K562 (cell line): Measurements from ENCODE around the gene BOC. TPM values are rescaled to one million over a fixed set of nuclear protein-coding genes. Genes with fewer than 3 reads are reported as not detected.

Source experiments
- ATAC-seq: fragments of 200-7000 bp; cut with Tn5 transposase; 3 replicates; pipeline ENCODE4 v1.9.1; 2020; ENCODE audit warnings: moderate library complexity
- BruUV-seq: library from RNA; stranded (reverse); fragments of 400-500 nt; replicated peaks from 2 replicates; lab custom pipeline; 2021; lab: Mats Ljungman, UMichigan
- CTCF ChIA-PET: fragments of 300-600 bp; formaldehyde crosslinking; extraction: SDS; loops from one replicate; lab custom pipeline; 2021; ENCODE audit warnings: low intra/inter-chr PET ratio; lab: Yijun Ruan, JAX
- POLR2A ChIA-PET: fragments of 300-600, 350-650 bp; sonication (Branson Sonifier 250); formaldehyde crosslinking; extraction: SDS; loops from one replicate; lab custom pipeline; 2021; ENCODE audit warnings: antibody characterized with exemption, inconsistent platforms; lab: Yijun Ruan, JAX
- DNase-seq, 4 experiments: peaks; one replicate each; pipeline versions ENCODE4 v3.0.0 to v3.0.0-alpha.2; 2011 to 2018; ENCODE audit warnings: low spot score in 3 of 4, mixed read lengths in 3 of 4; ENCODE audit errors: extremely low read depth in 1 of 4
- FAIRE-seq: peaks from 2 replicates; lab custom pipeline; 2011; peaks lifted over from hg19 to GRCh38; lab: Jason Lieb, UNC
- H2AFZ ChIP-seq: 2 replicates; pipeline ENCODE4 v1.6.0; 2011; ENCODE audit warnings: low read depth, low read length, control low read depth, inconsistent platforms
- H3K27ac ChIP-seq: fragments of 200-600 bp; 3 replicates; pipeline ENCODE4 v1.8.0; 2011; ENCODE audit warnings: low read depth, mild to moderate bottlenecking, control low read depth, inconsistent platforms, low read length, moderate library complexity, mixed read lengths; ENCODE audit errors: extremely low read depth
- H3K27me3 ChIP-seq, 2 experiments: fragments of 300-600 bp in 1 of 2; 2 replicates in 1 of 2; 3 replicates in 1 of 2; pipeline versions ENCODE4 v1.6.0 to v1.8.0; 2011; ENCODE audit warnings: inconsistent platforms in 2 of 2, low read length in 2 of 2, mild to moderate bottlenecking in 1 of 2, mixed read lengths in 1 of 2, moderate library complexity in 1 of 2; ENCODE audit not compliant: control insufficient read depth in 2 of 2, insufficient read depth in 2 of 2
- H3K36me3 ChIP-seq: fragments of 300-600 bp; 3 replicates; pipeline ENCODE4 v1.8.0; 2011; ENCODE audit warnings: mild to moderate bottlenecking, low read length, inconsistent platforms; ENCODE audit not compliant: control insufficient read depth, insufficient read depth
- H3K4me1 ChIP-seq, 2 experiments: fragments of 200-600 bp in 1 of 2; replicated peaks in 1 of 2; 2 replicates in 1 of 2; 3 replicates in 1 of 2; pipeline versions ENCODE4 v1.5.1 to v1.8.0; 2011; ENCODE audit warnings: inconsistent platforms in 2 of 2, low read length in 2 of 2, mild to moderate bottlenecking in 1 of 2, mixed read lengths in 1 of 2, moderate library complexity in 1 of 2; ENCODE audit not compliant: control insufficient read depth in 2 of 2, insufficient read depth in 2 of 2
- H3K4me2 ChIP-seq: 2 replicates; pipeline ENCODE4 v1.6.1; 2011; ENCODE audit warnings: low read length, control low read depth, inconsistent platforms, mixed read lengths; ENCODE audit not compliant: insufficient read depth
- H3K4me3 ChIP-seq: fragments of 200-600 bp; sonication (generic), shearing (Covaris generic); 2 replicates; pipeline ENCODE4 v1.5.1; 2016; ENCODE audit warnings: control low read depth, inconsistent platforms
- H3K79me2 ChIP-seq: fragments of 200-600 bp; 3 replicates; pipeline ENCODE4 v1.8.0; 2011; ENCODE audit warnings: low read length, inconsistent platforms; ENCODE audit not compliant: control insufficient read depth, insufficient read depth
- H3K9ac ChIP-seq, 2 experiments: 2 replicates each; pipeline versions ENCODE4 v1.6.0 to v1.6.1; 2011; ENCODE audit warnings: low read depth in 2 of 2, low read length in 2 of 2, control low read depth in 1 of 2, inconsistent platforms in 1 of 2, mild to moderate bottlenecking in 1 of 2, mixed read lengths in 1 of 2; ENCODE audit not compliant: insufficient read depth in 1 of 2
- H3K9me1 ChIP-seq: one replicate; pipeline ENCODE4 v1.6.0; 2011; ENCODE audit warnings: inconsistent platforms, mild to moderate bottlenecking, low read length, moderate library complexity; ENCODE audit not compliant: control insufficient read depth, insufficient read depth
- H3K9me3 ChIP-seq: replicated peaks from 2 replicates; pipeline ENCODE4 v1.5.1; 2011; ENCODE audit warnings: low read depth, low read length, inconsistent platforms; ENCODE audit not compliant: control insufficient read depth, insufficient read depth
- H4K20me1 ChIP-seq: replicated peaks from 2 replicates; pipeline ENCODE4 v1.6.1; 2011; ENCODE audit warnings: low read length, inconsistent platforms, mixed read lengths; ENCODE audit not compliant: control insufficient read depth, insufficient read depth
- IFI16 ChIP-seq: fragments of 250-450 bp; sonication (Bioruptor Pico); IDR thresholded peaks from 2 replicates; pipeline ENCODE4 v2.1.2; 2022; ENCODE audit warnings: mild to moderate bottlenecking, inconsistent platforms
- JUNB ChIP-seq: fragments of 450-650 bp; formaldehyde crosslinking; conservative IDR thresholded peaks from 2 replicates; pipeline ENCODE4 v1.4.0; 2020; ENCODE audit warnings: mild to moderate bottlenecking
- KAT7 ChIP-seq: sonication (generic); formaldehyde crosslinking; IDR thresholded peaks from 2 replicates; pipeline ENCODE4 v1.8.0; 2022; ENCODE audit warnings: missing genetic modification reagents, mild to moderate bottlenecking, borderline replicate concordance
- KLF16 ChIP-seq: IDR thresholded peaks from 2 replicates; pipeline ENCODE4 v1.6.1; 2016; ENCODE audit warnings: antibody characterized with exemption
- NFXL1 ChIP-seq: fragments of 450-650 bp; formaldehyde crosslinking; IDR thresholded peaks from 2 replicates; pipeline ENCODE4 v1.4.0; 2021; ENCODE audit warnings: mild to moderate bottlenecking
- PURB ChIP-seq: sonication (generic); formaldehyde crosslinking; IDR thresholded peaks from 2 replicates; pipeline ENCODE4 v1.9.0; 2021; ENCODE audit warnings: low read depth, mild to moderate bottlenecking, missing genetic modification reagents
- RBM25 ChIP-seq: fragments of 200-400 bp; formaldehyde crosslinking; IDR thresholded peaks from 2 replicates; pipeline ENCODE4 v1.6.1; 2018; ENCODE audit warnings: low read length, low read depth, moderate library complexity; ENCODE audit not compliant: severe bottlenecking
- SAFB2 ChIP-seq: fragments of 200-400 bp; formaldehyde crosslinking; IDR thresholded peaks from 2 replicates; pipeline ENCODE4 v1.6.1; 2018; ENCODE audit warnings: borderline replicate concordance, low read length, low read depth, moderate library complexity; ENCODE audit not compliant: severe bottlenecking
- SNRNP70 ChIP-seq: fragments of 200-400 bp; formaldehyde crosslinking; optimal IDR thresholded peaks from 2 replicates; pipeline ENCODE3; 2017; ENCODE audit warnings: low read depth, low read length
- STAT5B ChIP-seq: fragments of 250-450 bp; sonication (Bioruptor Pico); IDR thresholded peaks from 2 replicates; pipeline ENCODE4 v1.8.0; 2021; ENCODE audit warnings: mild to moderate bottlenecking, inconsistent platforms
- ZKSCAN8 ChIP-seq: fragments of 200-800 bp; sonication (Bioruptor generic); IDR thresholded peaks from 2 replicates; pipeline ENCODE4 v1.6.1; 2016; ENCODE audit warnings: missing genetic modification characterization, missing compliant biosample characterization
- ZNF143 ChIP-seq: sonication (generic); formaldehyde crosslinking; IDR thresholded peaks from 2 replicates; pipeline ENCODE4 v1.9.0; 2022; ENCODE audit warnings: mild to moderate bottlenecking, missing genetic modification reagents
- ZNF384 ChIP-seq: IDR thresholded peaks from 2 replicates; pipeline ENCODE4 v1.6.1; 2012; ENCODE audit warnings: low read depth, low read length, improper control_type of control experiment
- ZNF551 ChIP-seq: fragments of 250-450 bp; sonication (Bioruptor Pico); IDR thresholded peaks from 2 replicates; pipeline ENCODE4 v1.5.0; 2021; ENCODE audit warnings: mild to moderate bottlenecking, moderate library complexity
- WGBS: fragments of 100-300 bp; shearing (Covaris generic); methylation state at CpG from one replicate; pipeline ENCODE4 v1.1.6; 2016; ENCODE audit warnings: low coverage, mixed read lengths; ENCODE audit not compliant: insufficient coverage; ENCODE audit errors: missing lambda C conversion rate; 5-methylcytosine and 5-hydroxymethylcytosine counted together
- in situ Hi-C: fragments of 300-500 bp; cut with MboI; formaldehyde crosslinking; loops from 4 replicates; pipeline ENCODE4 v1.15.0; 2018; ENCODE audit warnings: inconsistent platforms, mixed read lengths
- intact Hi-C: fragments of 100-400 bp; cut with micrococcal nuclease; formaldehyde crosslinking; loops from 2 replicates; pipeline ENCODE4 v1.14.2; 2022
- polyA plus RNA-seq, 8 experiments: library from polyadenylated mRNA; depleted of rRNA in 4 of 8; stranded (reverse) in 5 of 8; unstranded in 3 of 8; fragments of >200 nt; fragmentation: Nextera tagmentation in 2 of 8; fragmentation: Illumina TruSeq in 1 of 8; extraction: Ambion mirVana in 2 of 8; extraction: Trizol in 1 of 8; gene quantifications; 2 replicates each; pipeline versions ENCODE4 v1.2.1 to v1.2.3, GENCODE V29; 2011 to 2014; ENCODE audit warnings: inconsistent platforms in 1 of 8, missing spikeins in 1 of 8
- total RNA-seq, 7 experiments: library from RNA; depleted of rRNA in 6 of 7; stranded (reverse); fragments of >200 nt in 6 of 7; fragmentation: Illumina TruSeq in 2 of 7; extraction: Trizol in 2 of 7; gene quantifications; 2 replicates each; pipeline versions ENCODE4 v1.2.1 to v1.2.3, GENCODE V29; 2011 to 2021; ENCODE audit warnings: low replicate concordance in 1 of 7
- TF ChIP-seq, protein P1 (sequence below), 2 experiments: IDR thresholded peaks in 1 of 2; conservative IDR thresholded peaks in 1 of 2; 2 replicates each; pipeline ENCODE4 v1.6.1; 2016; ENCODE audit warnings: low read depth in 2 of 2, mild to moderate bottlenecking in 1 of 2, missing compliant biosample characterization in 1 of 2, missing genetic modification characterization in 1 of 2, moderate library complexity in 1 of 2
- TF ChIP-seq, protein P2 (sequence below): IDR thresholded peaks from 3 replicates; pipeline ENCODE4 v1.6.1; 2011; ENCODE audit warnings: borderline replicate concordance, mild to moderate bottlenecking; ENCODE audit not compliant: insufficient read length, insufficient read depth
- TF ChIP-seq, protein P3 (sequence below): fragments of 450-650 bp; formaldehyde crosslinking; IDR thresholded peaks from 2 replicates; pipeline ENCODE4 v1.4.0; 2022; ENCODE audit warnings: missing genetic modification characterization

Gene BOC
- total and polyA plus RNA-seq, 9 of the 15 experiments (the other 6 are each of a cell fraction or from before 2014, with no cell fraction given) = not detected

DNA sequence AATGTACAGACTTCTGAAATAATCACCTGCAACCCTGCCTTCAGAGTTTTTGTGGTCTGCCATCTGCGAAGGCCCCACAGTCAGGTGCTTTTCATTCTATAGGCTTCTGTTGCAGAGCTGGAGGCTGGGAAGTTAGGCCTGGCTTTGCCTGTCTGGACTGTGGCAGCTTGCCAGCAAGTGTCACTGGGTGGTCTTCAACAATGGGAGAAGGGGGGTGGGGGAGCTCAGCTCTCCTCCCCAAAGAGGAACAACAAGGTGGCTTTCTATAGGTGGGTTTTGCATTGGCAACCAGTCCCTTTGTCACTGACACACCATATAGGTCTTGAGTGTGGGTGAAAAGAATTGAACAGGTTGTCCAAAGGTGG is 7.3 kb downstream of the BOC start:
- POLR2A ChIA-PET = no interaction called here
- intact Hi-C loops = no loop called here

More for the DNA sequence above, 7.3 kb downstream of the BOC start:
- Histone ChIP-seq H2AFZ (no peak overlapping the region), H3K79me2 (no peaks in the 10 kb centered on the region), H3K36me3 (no peaks in the 10 kb centered on the region), H3K27me3 (peaks cover 6 to 22% of the 10 kb centered on the region in 2 experiments; a peak in 3 of 5 replicates), H3K9me1 (no peaks in the 10 kb centered on the region), H3K4me2 (no peak overlapping the region), H3K4me1 (no peaks in the 10 kb centered on the region), H4K20me1 (no peaks in the 10 kb centered on the region), H3K9ac (no peak overlapping the region), H3K9me3 (no peaks in the 10 kb centered on the region), H3K4me3 (no peak overlapping the region), H3K27ac (no peak overlapping the region)
- ATAC-seq (no peak), DNase-seq (no peak), FAIRE-seq (no peak)
- 0% methylated on average over 1 of the region's 1 CpG for WGBS
- CTCF ChIA-PET = no interaction called here
- in situ Hi-C loops = no loop called here
- TF ChIP-seq PURB = no peak
- no peak for TF ChIP-seq KLF16
- no peak for TF ChIP-seq IFI16 (CRISPR knock-in tag)
- TF ChIP-seq, protein P1, sequence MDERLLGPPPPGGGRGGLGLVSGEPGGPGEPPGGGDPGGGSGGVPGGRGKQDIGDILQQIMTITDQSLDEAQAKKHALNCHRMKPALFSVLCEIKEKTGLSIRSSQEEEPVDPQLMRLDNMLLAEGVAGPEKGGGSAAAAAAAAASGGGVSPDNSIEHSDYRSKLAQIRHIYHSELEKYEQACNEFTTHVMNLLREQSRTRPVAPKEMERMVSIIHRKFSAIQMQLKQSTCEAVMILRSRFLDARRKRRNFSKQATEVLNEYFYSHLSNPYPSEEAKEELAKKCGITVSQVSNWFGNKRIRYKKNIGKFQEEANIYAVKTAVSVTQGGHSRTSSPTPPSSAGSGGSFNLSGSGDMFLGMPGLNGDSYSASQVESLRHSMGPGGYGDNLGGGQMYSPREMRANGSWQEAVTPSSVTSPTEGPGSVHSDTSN (CRISPR knock-in tag; IDR thresholded peaks at IDR 0.05; ENCODE audit: low read depth) = no peak
- TF ChIP-seq, protein P1 (tag; conservative IDR thresholded peaks at IDR 0.05; ENCODE audit: low read depth) = no peak
- TF ChIP-seq, protein P2, sequence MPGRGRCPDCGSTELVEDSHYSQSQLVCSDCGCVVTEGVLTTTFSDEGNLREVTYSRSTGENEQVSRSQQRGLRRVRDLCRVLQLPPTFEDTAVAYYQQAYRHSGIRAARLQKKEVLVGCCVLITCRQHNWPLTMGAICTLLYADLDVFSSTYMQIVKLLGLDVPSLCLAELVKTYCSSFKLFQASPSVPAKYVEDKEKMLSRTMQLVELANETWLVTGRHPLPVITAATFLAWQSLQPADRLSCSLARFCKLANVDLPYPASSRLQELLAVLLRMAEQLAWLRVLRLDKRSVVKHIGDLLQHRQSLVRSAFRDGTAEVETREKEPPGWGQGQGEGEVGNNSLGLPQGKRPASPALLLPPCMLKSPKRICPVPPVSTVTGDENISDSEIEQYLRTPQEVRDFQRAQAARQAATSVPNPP = no peak
- no peak for TF ChIP-seq ZNF384
- TF ChIP-seq SNRNP70 = no peak
- no peak for TF ChIP-seq ZKSCAN8
- no peak for TF ChIP-seq KAT7 (CRISPR knock-in tag)
- TF ChIP-seq ZNF143 = no peak
- no peak for TF ChIP-seq SAFB2
- TF ChIP-seq STAT5B (CRISPR knock-in tag) = no peak
- TF ChIP-seq NFXL1 (CRISPR knock-in tag) = no peak
- no peak for TF ChIP-seq ZNF551
- TF ChIP-seq RBM25 = no peak
- TF ChIP-seq JUNB (CRISPR knock-in tag) = no peak
- TF ChIP-seq, protein P3, sequence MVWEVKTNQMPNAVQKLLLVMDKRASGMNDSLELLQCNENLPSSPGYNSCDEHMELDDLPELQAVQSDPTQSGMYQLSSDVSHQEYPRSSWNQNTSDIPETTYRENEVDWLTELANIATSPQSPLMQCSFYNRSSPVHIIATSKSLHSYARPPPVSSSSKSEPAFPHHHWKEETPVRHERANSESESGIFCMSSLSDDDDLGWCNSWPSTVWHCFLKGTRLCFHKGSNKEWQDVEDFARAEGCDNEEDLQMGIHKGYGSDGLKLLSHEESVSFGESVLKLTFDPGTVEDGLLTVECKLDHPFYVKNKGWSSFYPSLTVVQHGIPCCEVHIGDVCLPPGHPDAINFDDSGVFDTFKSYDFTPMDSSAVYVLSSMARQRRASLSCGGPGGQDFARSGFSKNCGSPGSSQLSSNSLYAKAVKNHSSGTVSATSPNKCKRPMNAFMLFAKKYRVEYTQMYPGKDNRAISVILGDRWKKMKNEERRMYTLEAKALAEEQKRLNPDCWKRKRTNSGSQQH = no peak
- BruUV-seq = no TSS peak
